ENCODE results near the gene CYB561D1. TPM values are rescaled to one million over a fixed set of nuclear protein-coding genes. Genes with fewer than 3 reads are reported as not detected.
A peak's percentile ranks its signal among the peaks of the same experiment; 100 is the strongest.

CYB561D1 gene
- polyA plus RNA-seq, 1 donor = 7.2 TPM

GRCh38 chr1:109514846-109515245 lies 21.0 kb downstream of the CYB561D1 start:
- WGBS (ENCODE audit: insufficient coverage, low lambda C conversion rate) = no CpG with 5 or more reads among the region's 3 CpGs
- peaks cover 5% of the 10 kb centered on the region for H3K27me3 ChIP-seq (ENCODE audit: control insufficient read depth, insufficient read depth, low read length)
- no peak overlapping the region for H3K4me3 ChIP-seq (ENCODE audit: low read length)
- no peaks in the 10 kb centered on the region for H3K36me3 ChIP-seq (ENCODE audit: control insufficient read depth, insufficient read depth, low read length)
- peaks cover 12% of the 10 kb centered on the region for H3K4me1 ChIP-seq (ENCODE audit: control insufficient read depth, insufficient read depth, low read length)
- H3K9me3 ChIP-seq (ENCODE audit: control insufficient read depth, low read depth, low read length) = no peaks in the 10 kb centered on the region
- H3K27ac ChIP-seq (ENCODE audit: low read length) = no peak overlapping the region
- DNase-seq = no peak

- Histone ChIP-seq H3K4me3 (ENCODE audit: low read length) (no peak overlapping the region), H3K27ac (ENCODE audit: low read length) (no peak overlapping the region), H3K9me3 (ENCODE audit: control insufficient read depth, low read depth, low read length) (no peaks in the 10 kb centered on the region), H3K4me1 (ENCODE audit: control insufficient read depth, insufficient read depth, low read length) (peaks cover 8% of the 10 kb centered on the region), H3K27me3 (ENCODE audit: control insufficient read depth, insufficient read depth, low read length) (peaks cover 10% of the 10 kb centered on the region), H3K36me3 (ENCODE audit: control insufficient read depth, insufficient read depth, low read length) (no peaks in the 10 kb centered on the region)
- peak; percentile 55 to 87 for DNase-seq
- no CpG with 5 or more reads among the region's 5 CpGs for WGBS (ENCODE audit: insufficient coverage, low lambda C conversion rate)
Observed at GRCh38 chr1:109516872-109517271, 23.0 kb downstream of the CYB561D1 start.

GRCh38 chr1:109517337-109517736 lies 23.4 kb downstream of the CYB561D1 start:
- no peak for DNase-seq
- WGBS (ENCODE audit: insufficient coverage, low lambda C conversion rate) = no CpG with 5 or more reads among the region's 5 CpGs
- peaks cover 14% of the 10 kb centered on the region for H3K27me3 ChIP-seq (ENCODE audit: control insufficient read depth, insufficient read depth, low read length)
- H3K36me3 ChIP-seq (ENCODE audit: control insufficient read depth, insufficient read depth, low read length) = no peaks in the 10 kb centered on the region
- no peaks in the 10 kb centered on the region for H3K9me3 ChIP-seq (ENCODE audit: control insufficient read depth, low read depth, low read length)
- no peak overlapping the region for H3K27ac ChIP-seq (ENCODE audit: low read length)
- peaks cover 8% of the 10 kb centered on the region for H3K4me1 ChIP-seq (ENCODE audit: control insufficient read depth, insufficient read depth, low read length)
- no peak overlapping the region for H3K4me3 ChIP-seq (ENCODE audit: low read length)

GRCh38 chr1:109521002-109521951 lies 27.4 kb downstream of the CYB561D1 start:
- H3K36me3 ChIP-seq (ENCODE audit: control insufficient read depth, insufficient read depth, low read length) = no peaks in the 10 kb centered on the region
- 50% methylated on average over 1 of the region's 14 CpGs for WGBS (ENCODE audit: insufficient coverage, low lambda C conversion rate)
- no peak for DNase-seq
- no peaks in the 10 kb centered on the region for H3K9me3 ChIP-seq (ENCODE audit: control insufficient read depth, low read depth, low read length)
- no peak overlapping the region for H3K4me3 ChIP-seq (ENCODE audit: low read length)
- H3K4me1 ChIP-seq (ENCODE audit: control insufficient read depth, insufficient read depth, low read length) = peaks cover 8% of the 10 kb centered on the region
- H3K27ac ChIP-seq (ENCODE audit: low read length) = no peak overlapping the region
- H3K27me3 ChIP-seq (ENCODE audit: control insufficient read depth, insufficient read depth, low read length) = peaks cover 14% of the 10 kb centered on the region

- no peak for DNase-seq
- Histone ChIP-seq H3K9me3 (ENCODE audit: control insufficient read depth, low read depth, low read length) (no peaks in the 10 kb centered on the region), H3K27me3 (ENCODE audit: control insufficient read depth, insufficient read depth, low read length) (peaks cover 14% of the 10 kb centered on the region), H3K4me3 (ENCODE audit: low read length) (no peak overlapping the region), H3K27ac (ENCODE audit: low read length) (no peak overlapping the region), H3K36me3 (ENCODE audit: control insufficient read depth, insufficient read depth, low read length) (no peaks in the 10 kb centered on the region), H3K4me1 (ENCODE audit: control insufficient read depth, insufficient read depth, low read length) (peaks cover 3% of the 10 kb centered on the region)
- no CpG with 5 or more reads among the region's 7 CpGs for WGBS (ENCODE audit: insufficient coverage, low lambda C conversion rate)
Observed at GRCh38 chr1:109522026-109522425, 28.1 kb downstream of the CYB561D1 start.

GRCh38 chr1:109523706-109524105 lies 29.8 kb downstream of the CYB561D1 start:
- H3K36me3 ChIP-seq (ENCODE audit: control insufficient read depth, insufficient read depth, low read length) = no peaks in the 10 kb centered on the region
- H3K9me3 ChIP-seq (ENCODE audit: control insufficient read depth, low read depth, low read length) = no peaks in the 10 kb centered on the region
- 100% methylated on average over 2 of the region's 2 CpGs for WGBS (ENCODE audit: insufficient coverage, low lambda C conversion rate)
- H3K4me1 ChIP-seq (ENCODE audit: control insufficient read depth, insufficient read depth, low read length) = no peaks in the 10 kb centered on the region
- peaks cover 16% of the 10 kb centered on the region for H3K27me3 ChIP-seq (ENCODE audit: control insufficient read depth, insufficient read depth, low read length)
- H3K27ac ChIP-seq (ENCODE audit: low read length) = no peak overlapping the region
- no peak overlapping the region for H3K4me3 ChIP-seq (ENCODE audit: low read length)
- no peak for DNase-seq

- H3K27ac ChIP-seq (ENCODE audit: low read length) = no peak overlapping the region
- no peaks in the 10 kb centered on the region for H3K9me3 ChIP-seq (ENCODE audit: control insufficient read depth, low read depth, low read length)
- WGBS (ENCODE audit: insufficient coverage, low lambda C conversion rate) = 40% methylated on average over 1 of the region's 14 CpGs
- H3K27me3 ChIP-seq (ENCODE audit: control insufficient read depth, insufficient read depth, low read length) = peaks cover 2% of the 10 kb centered on the region
- H3K4me1 ChIP-seq (ENCODE audit: control insufficient read depth, insufficient read depth, low read length) = peaks cover 2% of the 10 kb centered on the region
- H3K36me3 ChIP-seq (ENCODE audit: control insufficient read depth, insufficient read depth, low read length) = no peaks in the 10 kb centered on the region
- no peak for DNase-seq
- H3K4me3 ChIP-seq (ENCODE audit: low read length) = no peak overlapping the region
Observed at GRCh38 chr1:109527098-109527811, 33.4 kb downstream of the CYB561D1 start.

- no peak for DNase-seq
- no peak overlapping the region for H3K27ac ChIP-seq (ENCODE audit: low read length)
- H3K36me3 ChIP-seq (ENCODE audit: control insufficient read depth, insufficient read depth, low read length) = no peaks in the 10 kb centered on the region
- peaks cover 2% of the 10 kb centered on the region for H3K27me3 ChIP-seq (ENCODE audit: control insufficient read depth, insufficient read depth, low read length)
- WGBS (ENCODE audit: insufficient coverage, low lambda C conversion rate) = no CpG with 5 or more reads among the region's 9 CpGs
- no peaks in the 10 kb centered on the region for H3K9me3 ChIP-seq (ENCODE audit: control insufficient read depth, low read depth, low read length)
- H3K4me1 ChIP-seq (ENCODE audit: control insufficient read depth, insufficient read depth, low read length) = peaks cover 7% of the 10 kb centered on the region
- no peak overlapping the region for H3K4me3 ChIP-seq (ENCODE audit: low read length)
Observed at GRCh38 chr1:109527846-109528695, 34.2 kb downstream of the CYB561D1 start.

- no peak for DNase-seq
- no peaks in the 10 kb centered on the region for H3K9me3 ChIP-seq (ENCODE audit: control insufficient read depth, low read depth, low read length)
- peaks cover 7% of the 10 kb centered on the region for H3K4me1 ChIP-seq (ENCODE audit: control insufficient read depth, insufficient read depth, low read length)
- H3K4me3 ChIP-seq (ENCODE audit: low read length) = no peak overlapping the region
- no peaks in the 10 kb centered on the region for H3K36me3 ChIP-seq (ENCODE audit: control insufficient read depth, insufficient read depth, low read length)
- no peak overlapping the region for H3K27ac ChIP-seq (ENCODE audit: low read length)
- peaks cover 2% of the 10 kb centered on the region for H3K27me3 ChIP-seq (ENCODE audit: control insufficient read depth, insufficient read depth, low read length)
- WGBS (ENCODE audit: insufficient coverage, low lambda C conversion rate) = no CpG with 5 or more reads among the region's 3 CpGs
Observed at GRCh38 chr1:109528712-109529111, 34.8 kb downstream of the CYB561D1 start.
